GM18907 (cell line): ENCODE measurements around the gene C13orf42.
"Not testable (repeated sequence)": the region's sequence is repeated elsewhere in the genome, so short reads cannot be mapped to it uniquely, and the experiment has no call there.

Experiments used
- ATAC-seq: cut with Tn5 transposase; IDR thresholded peaks from one replicate; pipeline ENCODE4 v1.9.1; 2021; ENCODE audit warnings: mild to moderate bottlenecking, moderate library complexity; ENCODE audit not compliant: unreplicated experiment

C13orf42 gene

GRCh38 chr13:51122868-51123566 is 11.9 kb upstream of the C13orf42 start:
- ATAC-seq, result no peak

DNA sequence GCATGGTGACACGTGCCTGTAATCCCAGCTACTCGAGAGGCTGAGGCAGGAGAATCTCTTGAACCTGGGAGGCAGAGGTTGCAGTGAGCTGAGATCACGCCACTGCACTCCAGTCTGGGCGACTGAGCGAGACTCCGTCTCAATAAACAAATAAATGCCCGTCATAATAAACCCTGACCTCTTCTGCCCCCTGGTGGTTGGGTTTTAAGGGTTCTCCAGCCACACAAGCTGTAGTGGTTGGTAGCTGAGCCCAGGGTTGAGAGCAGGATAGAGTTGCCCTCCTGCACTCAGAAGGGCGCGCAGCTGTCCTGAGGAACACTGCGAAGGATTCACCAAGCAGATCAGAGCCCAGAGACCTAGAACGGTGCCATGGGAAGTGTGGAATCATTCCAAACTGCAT is 9.8 kb upstream of the C13orf42 start:
- not testable (repeated sequence) for ATAC-seq

- no peak for ATAC-seq
These were observed 7.8 kb upstream of the C13orf42 start for GRCh38 chr13:51118809-51119431.

DNA sequence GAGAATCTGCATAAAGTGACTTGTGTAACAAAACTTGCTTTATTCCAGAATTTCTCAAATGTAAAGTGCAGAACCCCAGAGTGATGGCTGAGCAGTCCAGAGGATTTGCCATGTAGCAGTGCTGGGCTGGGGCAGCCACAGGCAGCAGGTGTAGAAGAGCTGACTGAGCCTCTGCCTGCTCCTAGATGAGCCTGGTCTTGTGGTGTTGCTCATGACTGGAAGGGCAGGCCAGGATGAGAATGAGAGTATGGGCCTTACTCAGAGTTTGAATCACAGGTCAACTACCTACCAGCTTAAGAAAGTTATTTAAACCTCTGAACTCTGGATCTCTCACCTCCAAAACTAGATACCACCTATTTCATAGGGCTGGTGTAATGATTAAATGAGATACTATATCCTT is 2.9 kb upstream of the C13orf42 start:
- no peak for ATAC-seq

GRCh38 chr13:51113186-51113881 is 2.3 kb upstream of the C13orf42 start:
- no peak for ATAC-seq

- ATAC-seq, result no peak
These were observed 1.7 kb upstream of the C13orf42 start for GRCh38 chr13:51112771-51113170.

DNA sequence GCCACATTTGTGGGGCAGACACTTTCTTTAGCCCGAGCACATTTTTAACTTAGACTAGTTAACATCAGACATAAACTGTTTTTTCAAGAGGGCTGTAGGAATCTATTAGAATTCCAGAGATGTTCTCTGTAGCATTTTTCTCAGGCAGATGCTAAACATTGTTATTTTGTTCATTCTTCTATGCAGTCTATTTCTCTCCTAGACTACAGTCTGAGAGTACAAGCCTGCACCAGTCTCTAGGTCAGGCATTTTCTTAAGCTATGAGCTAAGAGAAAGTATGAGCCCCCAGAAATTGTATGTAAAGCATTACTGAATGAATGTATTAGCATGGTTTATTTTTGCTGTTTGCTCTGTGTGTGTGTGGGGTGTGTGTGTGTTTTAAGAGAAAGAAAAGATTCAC is 923 bp upstream of the C13orf42 start:
- no peak for ATAC-seq

- ATAC-seq, result no peak
These were observed 3.1 kb downstream of the C13orf42 start for GRCh38 chr13:51107996-51108395.

DNA sequence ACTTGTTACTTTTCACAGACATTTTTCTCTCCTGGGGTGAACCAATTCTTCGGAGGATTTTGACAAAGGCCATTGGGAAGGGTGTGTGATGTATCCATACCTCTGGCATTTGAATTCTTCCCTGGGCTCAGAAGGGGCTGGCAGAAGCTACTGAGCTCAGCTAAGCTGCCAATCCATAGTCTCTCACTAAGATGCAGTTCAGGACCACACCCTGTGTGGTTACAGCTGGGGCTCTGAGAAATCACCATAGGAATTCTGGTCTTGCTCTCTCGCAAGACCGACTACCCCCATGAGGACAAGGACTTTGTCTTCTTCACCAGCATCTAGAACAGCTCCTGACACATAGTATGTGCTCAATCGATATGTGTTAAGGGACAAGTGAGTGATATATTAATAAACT is 6.0 kb downstream of the C13orf42 start:
- no peak for ATAC-seq

- no peak for ATAC-seq
These were observed 9.3 kb downstream of the C13orf42 start for GRCh38 chr13:51101636-51102235.

DNA sequence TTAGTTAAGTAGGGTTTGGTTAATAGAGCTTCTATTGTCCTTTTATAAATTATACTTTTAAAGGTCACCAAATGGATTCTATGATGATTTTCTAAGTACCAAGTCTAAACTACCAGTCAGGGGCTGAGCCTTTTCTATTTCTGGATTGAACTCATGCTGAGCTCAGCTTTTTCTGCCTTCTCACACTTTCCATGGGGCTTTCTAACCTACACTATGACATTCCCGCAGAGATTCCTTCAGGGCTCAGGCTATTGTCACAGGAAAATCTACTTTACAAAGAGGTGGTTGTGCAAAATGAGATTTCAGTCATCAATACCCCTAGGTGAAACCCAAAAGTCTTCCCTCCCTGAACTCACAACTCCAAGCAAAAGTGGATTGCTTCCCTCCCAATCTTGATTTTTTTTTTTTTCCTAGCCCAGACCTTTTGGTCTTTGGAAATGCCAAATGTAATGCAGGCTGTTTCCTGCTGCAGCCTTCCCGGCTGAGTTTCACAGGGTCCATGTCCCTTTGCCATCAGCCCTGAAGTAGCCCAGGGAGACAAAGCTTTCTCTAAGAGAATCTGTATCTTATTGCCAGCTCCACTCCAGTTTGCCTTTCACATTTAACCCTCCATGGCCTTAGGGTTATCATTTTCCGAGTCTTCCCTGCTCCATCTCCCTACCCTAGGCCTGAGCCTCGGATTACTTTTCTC is 13.6 kb downstream of the C13orf42 start:
- ATAC-seq, result no peak

GRCh38 chr13:51096131-51096530 is 14.9 kb downstream of the C13orf42 start:
- no peak for ATAC-seq

DNA sequence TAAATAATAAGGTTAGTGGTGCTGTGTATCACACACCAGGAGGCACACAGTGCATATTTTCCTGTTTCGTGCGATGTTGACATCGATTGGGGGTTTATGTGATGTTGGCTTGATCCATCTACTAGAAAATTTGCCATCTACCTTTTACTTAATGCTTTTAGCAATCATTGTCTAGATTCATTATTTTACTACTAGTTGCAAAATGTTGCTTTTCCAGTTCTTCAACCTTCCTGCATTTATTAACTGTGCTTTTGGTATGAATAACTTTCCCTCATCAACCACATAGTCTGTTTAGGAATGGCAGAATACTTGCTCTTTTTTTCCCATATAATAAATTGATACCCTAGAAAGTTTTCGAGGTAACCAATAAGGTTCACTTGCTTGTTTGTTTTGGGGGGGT is 17.5 kb downstream of the C13orf42 start:
- ATAC-seq, result no peak

DNA sequence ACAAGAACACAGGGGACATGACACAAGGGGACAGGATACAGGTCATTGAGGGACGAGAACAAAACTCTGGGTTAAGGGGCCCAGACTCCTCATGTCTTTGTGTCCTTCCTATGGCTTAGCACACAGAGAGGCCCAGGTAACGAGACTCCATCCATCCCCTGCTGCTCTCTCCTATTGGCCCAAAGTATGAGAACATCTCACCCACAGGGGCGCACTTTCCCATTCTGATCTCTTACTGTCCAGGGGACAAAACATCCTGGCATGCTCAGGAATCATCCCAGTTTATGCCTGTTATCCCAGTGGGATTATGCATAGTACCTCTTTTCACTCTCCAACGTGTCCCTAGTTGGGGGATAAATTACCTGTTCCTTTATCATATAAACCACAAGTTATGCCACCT is 19.2 kb downstream of the C13orf42 start:
- ATAC-seq, result no peak

- no peak for ATAC-seq
These were observed 27.4 kb downstream of the C13orf42 start for GRCh38 chr13:51083706-51084105.

DNA sequence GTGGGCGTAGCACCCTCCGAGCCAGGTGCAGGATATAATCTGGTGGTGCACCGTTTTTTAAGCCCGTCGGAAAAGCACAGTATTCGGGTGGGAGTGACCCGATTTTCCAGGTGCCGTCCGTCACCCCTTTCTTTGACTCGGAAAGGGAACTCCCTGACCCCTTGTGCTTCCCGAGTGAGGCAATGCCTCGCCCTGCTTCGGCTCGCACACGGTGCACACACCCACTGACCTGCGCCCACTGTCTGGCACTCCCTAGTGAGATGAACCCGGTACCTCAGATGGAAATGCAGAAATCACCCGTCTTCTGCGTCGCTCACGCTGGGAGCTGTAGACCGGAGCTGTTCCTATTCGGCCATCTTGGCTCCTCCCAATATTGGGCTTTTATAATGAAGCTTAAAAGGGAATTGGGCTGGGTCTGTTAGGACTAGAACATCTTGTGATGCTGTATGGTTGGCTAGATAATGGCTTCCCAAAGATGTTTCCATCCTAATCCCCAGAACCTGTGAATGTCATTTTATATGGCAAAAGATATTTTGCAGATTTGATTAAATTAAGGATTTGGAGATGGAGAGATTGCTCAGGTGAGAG is 30.5 kb downstream of the C13orf42 start:
- not testable (repeated sequence) for ATAC-seq

- ATAC-seq, result no peak
These were observed 39.6 kb downstream of the C13orf42 start for GRCh38 chr13:51071493-51071892.

DNA sequence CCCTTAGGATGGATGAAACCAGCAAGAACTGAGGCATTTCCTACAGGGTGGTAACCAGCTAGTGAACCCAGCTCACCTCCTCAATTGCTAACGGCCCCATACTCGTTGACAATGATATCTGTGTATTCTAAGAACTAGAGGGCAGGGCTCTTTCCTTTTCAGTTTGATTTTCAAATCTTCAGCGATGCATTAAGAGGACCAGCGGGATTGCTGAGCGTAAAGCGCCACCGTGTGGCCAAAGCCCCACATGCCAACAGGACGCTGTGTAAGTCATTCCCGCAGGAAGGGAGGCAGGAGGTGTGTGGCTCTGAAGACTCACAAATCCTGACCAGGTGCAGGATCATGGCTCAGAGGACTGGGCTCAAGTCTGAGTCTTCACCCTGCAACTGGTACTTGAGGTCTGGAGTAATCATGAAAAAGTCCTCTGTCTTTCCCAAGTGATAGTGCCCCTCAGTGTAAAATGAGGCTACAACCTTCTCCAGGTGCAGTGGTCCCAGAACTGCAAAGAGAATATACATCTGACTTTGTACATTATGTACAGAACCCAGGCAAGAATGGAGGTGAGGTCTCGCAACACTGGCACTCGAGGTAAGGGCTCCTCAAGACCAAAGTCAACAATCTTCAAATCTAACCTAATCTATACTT is 40.9 kb downstream of the C13orf42 start:
- peak; percentile 84 for ATAC-seq

DNA sequence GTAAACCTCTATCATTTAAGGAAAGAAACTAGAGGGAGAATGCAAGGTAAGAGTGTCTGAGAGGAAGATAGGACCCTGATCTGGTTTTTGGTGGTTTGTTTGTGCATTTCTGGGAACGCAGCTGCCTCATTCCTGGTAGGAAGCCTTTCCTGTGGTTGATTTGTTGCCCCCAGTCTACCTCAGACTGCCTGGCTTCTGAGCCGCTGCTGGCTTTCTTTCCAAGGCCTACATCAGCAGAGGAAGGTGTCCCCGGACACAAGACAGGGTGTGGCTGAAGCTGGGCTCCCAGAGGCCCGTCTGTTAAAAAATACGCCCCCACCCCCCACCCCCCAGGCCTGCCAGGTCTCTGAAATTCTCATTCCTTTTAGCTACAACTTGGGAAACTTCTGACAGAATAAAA is 42.6 kb downstream of the C13orf42 start:
- no peak for ATAC-seq

GRCh38 chr13:51067706-51068105 is 43.4 kb downstream of the C13orf42 start:
- ATAC-seq, result no peak
